Esophagus squamous epithelium (tissue), 4 donors: ENCODE data around the gene FURIN.

ENCODE experiments used
- POLR2A ChIP-seq, 4 donors: fragments of 450-650 bp; IDR thresholded peaks; one replicate each; pipeline ENCODE4 v1.6.1; 2017; ENCODE audit warnings: antibody characterized with exemption in 4 of 4, mild to moderate bottlenecking in 4 of 4, moderate library complexity in 3 of 4
- TF ChIP-seq, protein P1 (sequence below), 6 experiments: fragments of 450-650 bp in 4 of 6; fragments of 200-600 bp in 2 of 6; sonication (generic) in 2 of 6; IDR thresholded peaks; one replicate each; pipeline ENCODE4 v1.5.1; 2016 to 2019; ENCODE audit warnings: antibody characterized with exemption in 6 of 6, mild to moderate bottlenecking in 4 of 6, moderate library complexity in 4 of 6

DNA sequence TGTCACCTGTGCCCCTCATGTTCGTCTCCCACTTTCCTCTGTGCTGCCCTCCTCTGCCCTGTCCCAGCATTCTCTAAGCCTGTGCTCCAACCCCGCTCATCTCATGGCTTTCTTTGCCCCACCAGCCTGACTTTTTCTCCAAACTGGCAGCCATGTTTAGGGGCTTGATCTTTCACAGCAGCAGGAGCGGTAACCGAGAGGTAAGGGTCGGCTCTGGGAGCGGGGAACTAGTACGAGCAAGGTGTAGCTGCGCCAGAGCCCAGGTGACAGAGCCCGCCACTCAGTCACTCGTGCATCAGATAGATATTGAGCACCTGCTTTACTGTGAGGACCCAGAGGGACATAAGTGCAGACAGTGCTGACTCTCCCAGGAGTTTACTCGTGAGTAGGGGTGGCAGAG lies 48.1 kb downstream of the FURIN start:
- TF ChIP-seq, protein P1, sequence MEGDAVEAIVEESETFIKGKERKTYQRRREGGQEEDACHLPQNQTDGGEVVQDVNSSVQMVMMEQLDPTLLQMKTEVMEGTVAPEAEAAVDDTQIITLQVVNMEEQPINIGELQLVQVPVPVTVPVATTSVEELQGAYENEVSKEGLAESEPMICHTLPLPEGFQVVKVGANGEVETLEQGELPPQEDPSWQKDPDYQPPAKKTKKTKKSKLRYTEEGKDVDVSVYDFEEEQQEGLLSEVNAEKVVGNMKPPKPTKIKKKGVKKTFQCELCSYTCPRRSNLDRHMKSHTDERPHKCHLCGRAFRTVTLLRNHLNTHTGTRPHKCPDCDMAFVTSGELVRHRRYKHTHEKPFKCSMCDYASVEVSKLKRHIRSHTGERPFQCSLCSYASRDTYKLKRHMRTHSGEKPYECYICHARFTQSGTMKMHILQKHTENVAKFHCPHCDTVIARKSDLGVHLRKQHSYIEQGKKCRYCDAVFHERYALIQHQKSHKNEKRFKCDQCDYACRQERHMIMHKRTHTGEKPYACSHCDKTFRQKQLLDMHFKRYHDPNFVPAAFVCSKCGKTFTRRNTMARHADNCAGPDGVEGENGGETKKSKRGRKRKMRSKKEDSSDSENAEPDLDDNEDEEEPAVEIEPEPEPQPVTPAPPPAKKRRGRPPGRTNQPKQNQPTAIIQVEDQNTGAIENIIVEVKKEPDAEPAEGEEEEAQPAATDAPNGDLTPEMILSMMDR (IDR thresholded peaks at IDR 0.05), result no peak
- no peak for TF ChIP-seq POLR2A (IDR thresholded peaks at IDR 0.05)
